IPS-15b (cell line): Measurements from ENCODE around the gene CHAT.

Source experiments
- H3K27me3 ChIP-seq: one replicate; pipeline ENCODE4 v1.6.1; 2013; ENCODE audit warnings: low read length; ENCODE audit not compliant: control insufficient read depth, insufficient read depth
- H3K36me3 ChIP-seq: one replicate; pipeline ENCODE4 v1.6.1; 2013; ENCODE audit warnings: low read length; ENCODE audit not compliant: control insufficient read depth, insufficient read depth
- H3K4me1 ChIP-seq: one replicate; pipeline ENCODE4 v1.6.1; 2013; ENCODE audit warnings: mild to moderate bottlenecking, low read length; ENCODE audit not compliant: control insufficient read depth, insufficient read depth
- H3K4me3 ChIP-seq: one replicate; pipeline ENCODE4 v1.5.1; 2013; ENCODE audit warnings: low read depth, low read length
- H3K9ac ChIP-seq: one replicate; pipeline ENCODE4 v1.6.1; 2013; ENCODE audit warnings: low read depth, mild to moderate bottlenecking, low read length
- H3K9me3 ChIP-seq: one replicate; pipeline ENCODE4 v1.6.1; 2013; ENCODE audit warnings: mild to moderate bottlenecking, low read length; ENCODE audit not compliant: control insufficient read depth, insufficient read depth

The CHAT gene

GRCh38 chr10:49613882-49614241 lies at the start of gene CHAT:
Gene CHAT (plus strand): TSS chr10:49614037. CDS start chr10:49614190, 153 bp downstream.
- H3K9ac ChIP-seq = no peak within 1 kb of the TSS
- no peaks in the 10 kb centered on the region for H3K36me3 ChIP-seq
- H3K27me3 ChIP-seq = peaks cover 92% of the 10 kb centered on the region
- H3K9me3 ChIP-seq = no peaks in the 10 kb centered on the region
- H3K4me3 ChIP-seq = peak within 1 kb of the TSS; percentile 41
- H3K4me1 ChIP-seq = peaks cover 7% of the 10 kb centered on the region

- Histone ChIP-seq H3K27me3 (no peaks in the 10 kb centered on the region), H3K9me3 (no peaks in the 10 kb centered on the region), H3K9ac (no peak overlapping the region), H3K36me3 (no peaks in the 10 kb centered on the region), H3K4me3 (no peak overlapping the region), H3K4me1 (no peaks in the 10 kb centered on the region)
These were observed 49.3 kb upstream of the CHAT start for GRCh38 chr10:49564461-49565009.

- no peak overlapping the region for H3K9ac ChIP-seq
These were observed 46.0 kb upstream of the CHAT start for GRCh38 chr10:49567810-49568209.

GRCh38 chr10:49568235-49568634 lies 45.6 kb upstream of the CHAT start:
- Histone ChIP-seq H3K9ac (no peak overlapping the region), H3K36me3 (no peaks in the 10 kb centered on the region), H3K4me1 (no peaks in the 10 kb centered on the region), H3K4me3 (no peak overlapping the region), H3K27me3 (no peaks in the 10 kb centered on the region), H3K9me3 (no peaks in the 10 kb centered on the region)

More at GRCh38 chr10:49567810-49568209, 46.0 kb upstream of the CHAT start:
- Histone ChIP-seq H3K4me3 (no peak overlapping the region), H3K4me1 (no peaks in the 10 kb centered on the region), H3K36me3 (no peaks in the 10 kb centered on the region), H3K9me3 (no peaks in the 10 kb centered on the region), H3K27me3 (no peaks in the 10 kb centered on the region)

- Histone ChIP-seq H3K36me3 (no peaks in the 10 kb centered on the region), H3K9me3 (no peaks in the 10 kb centered on the region), H3K4me1 (no peaks in the 10 kb centered on the region), H3K27me3 (no peaks in the 10 kb centered on the region), H3K9ac (no peak overlapping the region), H3K4me3 (no peak overlapping the region)
These were observed 44.7 kb upstream of the CHAT start for GRCh38 chr10:49569031-49569631.

GRCh38 chr10:49571388-49571787 lies 42.4 kb upstream of the CHAT start:
- H3K9ac ChIP-seq = no peak overlapping the region
- no peaks in the 10 kb centered on the region for H3K9me3 ChIP-seq
- no peak overlapping the region for H3K4me3 ChIP-seq
- no peaks in the 10 kb centered on the region for H3K4me1 ChIP-seq
- no peaks in the 10 kb centered on the region for H3K27me3 ChIP-seq
- no peaks in the 10 kb centered on the region for H3K36me3 ChIP-seq

GRCh38 chr10:49572594-49573114 lies 41.2 kb upstream of the CHAT start:
- H3K4me3 ChIP-seq = no peak overlapping the region
- no peaks in the 10 kb centered on the region for H3K4me1 ChIP-seq
- H3K9me3 ChIP-seq = no peaks in the 10 kb centered on the region
- no peaks in the 10 kb centered on the region for H3K27me3 ChIP-seq
- no peak overlapping the region for H3K9ac ChIP-seq
- H3K36me3 ChIP-seq = no peaks in the 10 kb centered on the region

GRCh38 chr10:49575489-49576072 lies 38.3 kb upstream of the CHAT start:
- H3K36me3 ChIP-seq = no peaks in the 10 kb centered on the region
- H3K4me3 ChIP-seq = no peak overlapping the region
- H3K9me3 ChIP-seq = no peaks in the 10 kb centered on the region
- no peaks in the 10 kb centered on the region for H3K4me1 ChIP-seq
- no peak overlapping the region for H3K9ac ChIP-seq
- H3K27me3 ChIP-seq = no peaks in the 10 kb centered on the region

- Histone ChIP-seq H3K27me3 (no peaks in the 10 kb centered on the region), H3K4me1 (no peaks in the 10 kb centered on the region), H3K36me3 (no peaks in the 10 kb centered on the region), H3K4me3 (no peak overlapping the region), H3K9ac (no peak overlapping the region), H3K9me3 (no peaks in the 10 kb centered on the region)
These were observed 36.5 kb upstream of the CHAT start for GRCh38 chr10:49577182-49577925.

GRCh38 chr10:49578392-49578791 lies 35.4 kb upstream of the CHAT start:
- H3K9me3 ChIP-seq = no peaks in the 10 kb centered on the region
- H3K9ac ChIP-seq = no peak overlapping the region
- H3K27me3 ChIP-seq = no peaks in the 10 kb centered on the region
- no peaks in the 10 kb centered on the region for H3K4me1 ChIP-seq
- no peak overlapping the region for H3K4me3 ChIP-seq
- H3K36me3 ChIP-seq = no peaks in the 10 kb centered on the region

- no peak overlapping the region for H3K9ac ChIP-seq
- H3K4me1 ChIP-seq = no peaks in the 10 kb centered on the region
- no peak overlapping the region for H3K4me3 ChIP-seq
- H3K27me3 ChIP-seq = no peaks in the 10 kb centered on the region
- H3K36me3 ChIP-seq = no peaks in the 10 kb centered on the region
- H3K9me3 ChIP-seq = no peaks in the 10 kb centered on the region
These were observed 34.2 kb upstream of the CHAT start for GRCh38 chr10:49579621-49580020.
